ENCODE results near the gene HSPG2.

The HSPG2 gene

GRCh38 chr1:21955058-21955457 lies 17.9 kb upstream of the HSPG2 start:
- Histone ChIP-seq H3K4me2 (ENCODE audit: low read depth, low read length, poor library complexity, severe bottlenecking) (no peak overlapping the region), H2AFZ (ENCODE audit: low read depth, low read length, severe bottlenecking) (no peak overlapping the region), H3K9me3 (ENCODE audit: insufficient read depth, low read length) (no peaks in the 10 kb centered on the region), H3K9ac (ENCODE audit: low read length) (no peak overlapping the region), H3K27ac (ENCODE audit: low read depth, low read length) (no peak overlapping the region), H3K36me3 (ENCODE audit: low read length) (no peaks in the 10 kb centered on the region), H4K20me1 (ENCODE audit: low read depth, low read length) (no peaks in the 10 kb centered on the region), H3K9me2 (replicated peaks; ENCODE audit: insufficient read depth, low read length) (no peaks in the 10 kb centered on the region), H3K79me2 (ENCODE audit: insufficient read depth, low read length) (no peaks in the 10 kb centered on the region), H3K4me3 (ENCODE audit: insufficient read depth, low read length, poor library complexity, severe bottlenecking) (no peak overlapping the region), H3K27me3 (ENCODE audit: low read length) (no peaks in the 10 kb centered on the region), H3F3A (ENCODE audit: insufficient read depth) (no peaks in the 10 kb centered on the region)
- TF ChIP-seq CTCF (IDR thresholded peaks at IDR 0.05; ENCODE audit: insufficient read depth, low read length, poor library complexity, severe bottlenecking) (no peak), EZH2phosphoT487 (conservative IDR thresholded peaks at IDR 0.05; ENCODE audit: low read length) (no peak)

- Histone ChIP-seq H3K79me2 (ENCODE audit: insufficient read depth, low read length) (no peaks in the 10 kb centered on the region), H3K9me2 (replicated peaks; ENCODE audit: insufficient read depth, low read length) (no peaks in the 10 kb centered on the region), H3K9me3 (ENCODE audit: insufficient read depth, low read length) (no peaks in the 10 kb centered on the region), H3K27ac (ENCODE audit: low read depth, low read length) (no peak overlapping the region), H2AFZ (ENCODE audit: low read depth, low read length, severe bottlenecking) (no peak overlapping the region), H4K20me1 (ENCODE audit: low read depth, low read length) (no peaks in the 10 kb centered on the region), H3K9ac (ENCODE audit: low read length) (no peak overlapping the region), H3F3A (ENCODE audit: insufficient read depth) (no peaks in the 10 kb centered on the region), H3K36me3 (ENCODE audit: low read length) (no peaks in the 10 kb centered on the region), H3K27me3 (ENCODE audit: low read length) (no peaks in the 10 kb centered on the region), H3K4me3 (ENCODE audit: insufficient read depth, low read length, poor library complexity, severe bottlenecking) (no peak overlapping the region), H3K4me2 (ENCODE audit: low read depth, low read length, poor library complexity, severe bottlenecking) (no peak overlapping the region)
- TF ChIP-seq EZH2phosphoT487 (conservative IDR thresholded peaks at IDR 0.05; ENCODE audit: low read length) (no peak), CTCF (IDR thresholded peaks at IDR 0.05; ENCODE audit: insufficient read depth, low read length, poor library complexity, severe bottlenecking) (no peak)
Measured at GRCh38 chr1:21952786-21953520, 15.8 kb upstream of the HSPG2 start.

GRCh38 chr1:21951226-21951870 lies 14.2 kb upstream of the HSPG2 start:
- TF ChIP-seq EZH2phosphoT487 (conservative IDR thresholded peaks at IDR 0.05; ENCODE audit: low read length) (no peak), CTCF (IDR thresholded peaks at IDR 0.05; ENCODE audit: insufficient read depth, low read length, poor library complexity, severe bottlenecking) (no peak)
- H3K36me3 ChIP-seq (ENCODE audit: low read length), result no peaks in the 10 kb centered on the region
- no peak overlapping the region for H3K4me2 ChIP-seq (ENCODE audit: low read depth, low read length, poor library complexity, severe bottlenecking)
- H3K9ac ChIP-seq (ENCODE audit: low read length), result no peak overlapping the region
- no peaks in the 10 kb centered on the region for H3K9me2 ChIP-seq (replicated peaks; ENCODE audit: insufficient read depth, low read length)
- no peak overlapping the region for H2AFZ ChIP-seq (ENCODE audit: low read depth, low read length, severe bottlenecking)
- no peak overlapping the region for H3K27ac ChIP-seq (ENCODE audit: low read depth, low read length)
- H3K27me3 ChIP-seq (ENCODE audit: low read length), result no peaks in the 10 kb centered on the region
- H3K4me3 ChIP-seq (ENCODE audit: insufficient read depth, low read length, poor library complexity, severe bottlenecking), result no peak overlapping the region
- no peaks in the 10 kb centered on the region for H4K20me1 ChIP-seq (ENCODE audit: low read depth, low read length)
- no peaks in the 10 kb centered on the region for H3K79me2 ChIP-seq (ENCODE audit: insufficient read depth, low read length)
- no peaks in the 10 kb centered on the region for H3K9me3 ChIP-seq (ENCODE audit: insufficient read depth, low read length)
- no peaks in the 10 kb centered on the region for H3F3A ChIP-seq (ENCODE audit: insufficient read depth)

All from SU-DHL-6 (cell line).